Measurements from ENCODE around the gene FXN. TPM values are rescaled to one million over a fixed set of nuclear protein-coding genes. Genes with fewer than 3 reads are reported as not detected.
A peak's percentile ranks its signal among the peaks of the same experiment; 100 is the strongest.

Gene FXN
- total RNA-seq, 6 experiments from 2014 or later, result 12.5 to 30.4 (median 24.7) TPM

DNA sequence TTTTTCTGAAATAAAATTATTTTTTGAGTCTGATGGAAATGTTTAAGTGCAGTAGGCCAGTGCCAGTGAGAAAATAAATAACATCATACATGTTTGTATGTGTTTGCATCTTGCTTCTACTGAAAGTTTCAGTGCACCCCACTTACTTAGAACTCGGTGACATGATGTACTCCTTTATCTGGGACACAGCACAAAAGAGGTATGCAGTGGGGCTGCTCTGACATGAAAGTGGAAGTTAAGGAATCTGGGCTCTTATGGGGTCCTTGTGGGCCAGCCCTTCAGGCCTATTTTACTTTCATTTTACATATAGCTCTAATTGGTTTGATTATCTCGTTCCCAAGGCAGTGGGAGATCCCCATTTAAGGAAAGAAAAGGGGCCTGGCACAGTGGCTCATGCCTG lies 39.2 kb downstream of the FXN start:
- ATAC-seq (no peak), DNase-seq (no peak)
- Histone ChIP-seq H3K36me3 (peaks cover 0 to 5% (median 0%) of the 10 kb centered on the region in 4 donors), H3K4me3 (no peak overlapping the region), H3K4me1 (peaks cover 0 to 28% (median 2%) of the 10 kb centered on the region in 4 donors), H3K27me3 (no peaks in the 10 kb centered on the region), H3K9me3 (no peaks in the 10 kb centered on the region), H3K27ac (no peak overlapping the region)
- no peak for TF ChIP-seq POLR2A (IDR thresholded peaks at IDR 0.05)
- TF ChIP-seq, protein P1, sequence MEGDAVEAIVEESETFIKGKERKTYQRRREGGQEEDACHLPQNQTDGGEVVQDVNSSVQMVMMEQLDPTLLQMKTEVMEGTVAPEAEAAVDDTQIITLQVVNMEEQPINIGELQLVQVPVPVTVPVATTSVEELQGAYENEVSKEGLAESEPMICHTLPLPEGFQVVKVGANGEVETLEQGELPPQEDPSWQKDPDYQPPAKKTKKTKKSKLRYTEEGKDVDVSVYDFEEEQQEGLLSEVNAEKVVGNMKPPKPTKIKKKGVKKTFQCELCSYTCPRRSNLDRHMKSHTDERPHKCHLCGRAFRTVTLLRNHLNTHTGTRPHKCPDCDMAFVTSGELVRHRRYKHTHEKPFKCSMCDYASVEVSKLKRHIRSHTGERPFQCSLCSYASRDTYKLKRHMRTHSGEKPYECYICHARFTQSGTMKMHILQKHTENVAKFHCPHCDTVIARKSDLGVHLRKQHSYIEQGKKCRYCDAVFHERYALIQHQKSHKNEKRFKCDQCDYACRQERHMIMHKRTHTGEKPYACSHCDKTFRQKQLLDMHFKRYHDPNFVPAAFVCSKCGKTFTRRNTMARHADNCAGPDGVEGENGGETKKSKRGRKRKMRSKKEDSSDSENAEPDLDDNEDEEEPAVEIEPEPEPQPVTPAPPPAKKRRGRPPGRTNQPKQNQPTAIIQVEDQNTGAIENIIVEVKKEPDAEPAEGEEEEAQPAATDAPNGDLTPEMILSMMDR (IDR thresholded peaks at IDR 0.05), result no peak
- intact Hi-C loops (cut with DNase I), result no loop called here
- 75% methylated on average over 2 of the region's 2 CpGs for WGBS (ENCODE audit: insufficient coverage, low coverage, low lambda C conversion rate, missing lambda C conversion rate)

DNA sequence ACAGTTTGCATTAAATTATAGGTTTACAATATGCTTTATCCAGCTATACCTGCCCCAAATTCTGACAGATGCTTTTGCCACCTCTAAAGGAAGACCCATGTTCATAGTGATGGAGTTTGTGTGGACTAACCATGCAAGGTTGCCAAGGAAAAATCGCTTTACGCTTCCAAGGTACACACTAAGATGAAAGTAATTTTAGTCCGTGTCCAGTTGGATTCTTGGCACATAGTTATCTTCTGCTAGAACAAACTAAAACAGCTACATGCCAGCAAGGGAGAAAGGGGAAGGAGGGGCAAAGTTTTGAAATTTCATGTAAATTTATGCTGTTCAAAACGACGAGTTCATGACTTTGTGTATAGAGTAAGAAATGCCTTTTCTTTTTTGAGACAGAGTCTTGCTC lies 41.0 kb downstream of the FXN start:
- WGBS (ENCODE audit: insufficient coverage, low coverage, low lambda C conversion rate, missing lambda C conversion rate), result 25% methylated on average over 5 of the region's 5 CpGs
- peak overlapping the region in 2 of 3 donors; percentile 28 to 54 for H3K27ac ChIP-seq
- H3K4me3 ChIP-seq, result no peak overlapping the region
- no peaks in the 10 kb centered on the region for H3K9me3 ChIP-seq
- TF ChIP-seq, protein P1 (IDR thresholded peaks at IDR 0.05), result no peak
- no peak for TF ChIP-seq POLR2A (IDR thresholded peaks at IDR 0.05)
- H3K36me3 ChIP-seq, result peaks cover 0 to 4% (median 0%) of the 10 kb centered on the region in 4 donors
- DNase-seq (peak in 1 of 3 donors; percentile 65), ATAC-seq (peak; percentile 77 to 87 (median 82))
- H3K4me1 ChIP-seq, result peaks cover 0 to 28% (median 2%) of the 10 kb centered on the region in 4 donors
- H3K27me3 ChIP-seq, result no peaks in the 10 kb centered on the region
- intact Hi-C loops (cut with DNase I), result no loop called here

DNA sequence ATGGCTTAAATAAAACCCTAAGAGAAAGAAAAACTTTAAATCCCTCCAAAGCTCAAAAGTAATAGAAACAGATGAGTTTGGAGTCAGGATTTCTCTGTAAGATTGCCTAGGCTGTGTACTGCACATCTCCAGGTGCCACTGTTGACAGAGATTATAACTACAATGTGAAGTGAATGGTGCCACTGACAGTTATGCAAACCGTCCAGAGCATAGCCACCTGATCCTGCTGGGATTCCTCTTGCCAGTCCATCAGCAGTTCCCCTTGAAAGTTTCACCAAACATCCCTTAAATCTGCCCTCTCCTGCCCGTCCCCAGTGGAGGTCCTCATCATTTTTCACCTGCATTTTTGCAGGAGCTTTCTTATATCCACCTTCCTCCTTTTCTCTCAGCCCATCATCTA lies 42.5 kb downstream of the FXN start:
- Histone ChIP-seq H3K4me1 (peaks cover 0 to 28% (median 2%) of the 10 kb centered on the region in 4 donors), H3K36me3 (peaks cover 0 to 1% (median 0%) of the 10 kb centered on the region in 4 donors), H3K27me3 (no peaks in the 10 kb centered on the region), H3K27ac (peak overlapping the region in 2 of 3 donors; percentile 24 to 54), H3K9me3 (no peaks in the 10 kb centered on the region), H3K4me3 (no peak overlapping the region)
- intact Hi-C loops (cut with DNase I), result no loop called here
- peak in 3 of 4 donors; percentile 27 to 52 (median 46) for ATAC-seq
- no peak for DNase-seq
- no peak for TF ChIP-seq POLR2A (IDR thresholded peaks at IDR 0.05)
- TF ChIP-seq, protein P1 (IDR thresholded peaks at IDR 0.05), result no peak
- WGBS (ENCODE audit: insufficient coverage, low coverage, low lambda C conversion rate, missing lambda C conversion rate), result 17% methylated on average over 2 of the region's 2 CpGs

DNA sequence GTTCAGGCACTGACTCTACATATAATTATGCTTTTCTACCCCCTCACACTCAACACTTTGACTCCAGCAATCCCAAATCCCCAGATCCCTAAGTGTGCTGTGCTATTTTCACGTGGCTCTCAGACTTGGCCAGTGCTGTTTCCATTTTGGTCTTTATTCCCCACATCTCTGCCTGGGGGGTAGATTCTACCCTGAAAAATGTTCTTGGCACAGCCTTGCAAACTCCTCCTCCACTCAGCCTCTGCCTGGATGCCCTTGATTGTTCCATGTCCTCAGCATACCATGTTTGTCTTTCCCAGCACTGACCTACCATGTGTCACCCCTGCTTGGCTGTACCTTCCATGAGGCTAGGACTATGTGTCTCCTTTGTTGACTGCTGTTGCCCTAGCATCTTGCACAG lies 43.0 kb downstream of the FXN start:
- Histone ChIP-seq H3K36me3 (no peaks in the 10 kb centered on the region), H3K4me3 (no peak overlapping the region), H3K27me3 (no peaks in the 10 kb centered on the region), H3K27ac (peak overlapping the region in 2 of 3 donors; percentile 24 to 54), H3K9me3 (no peaks in the 10 kb centered on the region), H3K4me1 (peaks cover 0 to 28% (median 2%) of the 10 kb centered on the region in 4 donors)
- 0% methylated on average over 1 of the region's 1 CpG for WGBS (ENCODE audit: insufficient coverage, low coverage, low lambda C conversion rate, missing lambda C conversion rate)
- no peak for TF ChIP-seq POLR2A (IDR thresholded peaks at IDR 0.05)
- TF ChIP-seq, protein P1 (IDR thresholded peaks at IDR 0.05), result no peak
- intact Hi-C loops (cut with DNase I), result no loop called here
- DNase-seq, result peak in 1 of 3 donors; percentile 79
- peak; percentile 78 to 94 (median 88) for ATAC-seq

DNA sequence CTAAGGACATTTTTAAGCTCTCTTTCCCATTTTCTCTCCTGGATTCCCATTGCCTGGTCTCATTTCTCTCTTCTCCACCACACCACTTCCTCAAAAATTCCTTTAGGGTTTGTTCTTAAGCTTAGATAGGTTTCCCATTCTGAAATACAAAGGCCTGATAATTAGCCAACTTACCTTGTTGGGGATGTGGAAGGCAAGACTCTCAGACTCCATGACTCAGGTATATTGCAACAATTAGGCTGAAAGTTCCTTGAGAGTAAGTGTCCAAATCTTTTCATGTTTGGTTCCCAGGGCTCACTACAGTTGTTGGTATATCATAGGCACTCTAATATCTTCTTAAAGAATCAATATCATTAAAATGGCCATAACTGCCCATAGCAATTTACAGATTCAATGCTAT lies 43.6 kb downstream of the FXN start:
- ATAC-seq (no peak), DNase-seq (no peak)
- intact Hi-C loops (cut with DNase I), result no loop called here
- peaks cover 0 to 28% (median 2%) of the 10 kb centered on the region in 4 donors for H3K4me1 ChIP-seq
- H3K27me3 ChIP-seq, result no peaks in the 10 kb centered on the region
- TF ChIP-seq, protein P1 (IDR thresholded peaks at IDR 0.05), result no peak
- no peak for TF ChIP-seq POLR2A (IDR thresholded peaks at IDR 0.05)
- H3K36me3 ChIP-seq, result no peaks in the 10 kb centered on the region
- peak overlapping the region in 1 of 3 donors; percentile 54 for H3K27ac ChIP-seq
- H3K9me3 ChIP-seq, result no peaks in the 10 kb centered on the region
- no peak overlapping the region for H3K4me3 ChIP-seq
